ENCODE results near the gene VAT1.

GRCh38 chr17:43014649-43015542 lies 7.3 kb downstream of the VAT1 start:
- TF ChIP-seq EZH2 (IDR thresholded peaks at IDR 0.05; ENCODE audit: borderline replicate concordance, low read depth, low read length, severe bottlenecking) (no peak), CTCF (IDR thresholded peaks at IDR 0.05; ENCODE audit: borderline replicate concordance, extremely low read depth, low read length, poor library complexity, severe bottlenecking) (no peak)
